Stimulated activated CD4-positive, alpha-beta T cell treated with anti-CD3 and anti-CD28 coated beads, Interleukin-2, amount 100 ng/mL, for 24 hours (primary cell): ENCODE results near the gene ASCL5.
"Not testable (repeated sequence)": the region's sequence is repeated elsewhere in the genome, so short reads cannot be mapped to it uniquely, and the experiment has no call there.

Experiments
- DNase-seq, 2 donors: peaks; one replicate each; pipeline ENCODE4 v3.0.0-alpha.2; 2020

The ASCL5 gene, protein sequence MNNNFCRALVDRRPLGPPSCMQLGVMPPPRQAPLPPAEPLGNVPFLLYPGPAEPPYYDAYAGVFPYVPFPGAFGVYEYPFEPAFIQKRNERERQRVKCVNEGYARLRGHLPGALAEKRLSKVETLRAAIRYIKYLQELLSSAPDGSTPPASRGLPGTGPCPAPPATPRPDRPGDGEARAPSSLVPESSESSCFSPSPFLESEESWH

DNA sequence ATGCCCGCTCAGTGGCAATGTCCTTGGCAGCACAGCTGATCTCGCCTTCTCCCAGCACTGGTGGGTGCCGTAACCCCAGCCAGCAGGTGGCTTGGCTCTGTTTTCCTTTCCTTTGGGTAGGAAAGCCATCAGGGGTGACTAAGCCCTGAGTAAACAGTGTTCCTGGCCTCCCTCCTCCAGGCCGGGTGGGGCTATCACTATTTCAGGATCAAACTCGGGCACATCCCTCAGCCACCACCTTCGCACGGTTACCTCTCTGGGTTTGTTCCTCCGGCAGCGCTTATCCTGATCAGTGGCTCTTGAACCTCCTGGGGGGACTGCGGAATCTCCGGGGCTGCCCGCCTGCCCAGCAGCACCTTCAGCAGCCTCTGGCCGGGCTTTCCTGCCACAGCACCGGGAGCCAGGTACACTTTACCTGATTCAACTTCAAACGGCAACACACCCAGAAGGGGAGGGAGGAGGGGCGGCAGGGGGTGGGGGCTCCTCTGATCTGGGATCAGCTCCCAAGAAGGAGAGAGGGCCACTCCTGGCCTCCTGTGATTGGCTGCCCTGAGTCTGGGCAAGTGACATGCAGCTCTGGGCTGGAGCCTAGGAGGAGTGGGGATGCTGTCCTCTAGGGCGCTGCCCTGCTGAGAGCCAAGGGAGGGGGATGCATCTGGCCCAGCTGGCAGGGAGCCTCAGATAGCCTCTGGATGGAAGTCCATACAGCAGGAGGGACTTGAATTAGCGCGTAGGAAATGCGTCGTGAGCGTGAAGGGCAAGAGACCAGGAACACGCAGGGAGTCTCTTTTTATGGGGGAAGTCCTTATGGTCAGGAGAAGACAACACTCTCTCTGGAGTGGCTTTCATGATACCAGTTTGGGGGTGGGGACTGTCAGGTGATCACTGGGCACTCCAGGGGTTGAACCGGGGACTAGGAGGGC, at the start of gene ASCL5:
Gene ASCL5 (minus strand): TSS at position 353 of the 923 bp plus-strand sequence. CDS start 11,812 bp downstream, outside the sequence.
- DNase-seq: no peak

- no peak for DNase-seq
These were observed 49.0 kb upstream of the ASCL5 start for GRCh38 chr1:201175820-201176500.

- DNase-seq: no peak
These were observed 46.8 kb upstream of the ASCL5 start for GRCh38 chr1:201173736-201174135.

GRCh38 chr1:201172999-201173610, 46.1 kb upstream of the ASCL5 start:
- DNase-seq: no peak

GRCh38 chr1:201172326-201172725, 45.3 kb upstream of the ASCL5 start:
- DNase-seq: no peak

DNA sequence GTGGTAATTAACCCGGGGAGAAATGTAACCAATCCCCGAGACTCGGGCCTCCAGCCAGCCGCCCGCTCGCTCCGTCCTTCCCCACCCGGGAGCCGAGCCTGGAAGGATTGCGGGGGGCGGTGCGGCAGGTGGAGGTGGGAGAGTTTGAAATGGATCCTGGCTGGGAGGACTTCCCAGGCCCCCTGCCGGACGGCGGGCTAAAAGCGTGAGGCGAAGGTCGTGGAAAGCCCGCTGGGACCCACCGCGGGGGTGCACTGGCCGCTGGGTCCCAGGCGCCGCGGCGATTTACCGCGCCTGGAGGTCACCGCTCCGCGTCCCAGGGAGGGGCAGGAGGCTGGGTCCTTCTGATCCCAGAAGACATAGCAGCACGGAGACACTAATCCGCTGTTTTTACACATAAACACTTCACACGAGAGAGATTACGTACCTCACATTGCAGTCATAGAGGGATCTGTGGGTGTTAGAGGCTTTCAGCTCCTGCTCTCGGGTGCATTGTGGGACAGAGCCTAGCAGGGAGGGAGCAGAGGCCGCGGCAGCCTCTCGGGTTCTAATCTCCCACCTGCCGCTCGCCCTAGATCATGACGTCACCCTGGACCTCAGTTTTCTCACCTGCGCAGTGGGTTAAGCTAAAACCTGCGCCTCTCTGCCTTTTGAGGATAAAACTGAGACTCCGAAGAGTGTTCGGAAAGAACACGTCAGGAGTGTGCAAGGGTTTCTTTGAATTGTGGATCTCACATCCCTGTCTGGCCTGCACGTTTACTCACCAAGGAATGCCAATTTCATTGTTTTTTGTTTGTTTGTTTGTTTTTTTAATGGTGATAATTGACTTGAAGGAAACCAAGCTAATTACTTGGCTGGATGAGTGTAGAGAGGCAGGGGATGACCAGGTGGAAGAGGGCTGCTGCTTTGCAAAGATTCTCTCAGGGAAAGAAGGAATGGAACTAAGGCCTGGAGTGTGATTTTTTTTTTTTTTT, 44.4 kb upstream of the ASCL5 start:
- peak; percentile 65 to 67 for DNase-seq

- DNase-seq: peak; percentile 77 to 79
These were observed 43.6 kb upstream of the ASCL5 start for GRCh38 chr1:201170533-201171062.

GRCh38 chr1:201169971-201170532, 43.1 kb upstream of the ASCL5 start:
- no peak for DNase-seq

GRCh38 chr1:201169203-201169602, 42.2 kb upstream of the ASCL5 start:
- no peak for DNase-seq

- DNase-seq: no peak
These were observed 40.3 kb upstream of the ASCL5 start for GRCh38 chr1:201167041-201167991.

- no peak for DNase-seq
These were observed 37.7 kb upstream of the ASCL5 start for GRCh38 chr1:201164645-201165044.

DNA sequence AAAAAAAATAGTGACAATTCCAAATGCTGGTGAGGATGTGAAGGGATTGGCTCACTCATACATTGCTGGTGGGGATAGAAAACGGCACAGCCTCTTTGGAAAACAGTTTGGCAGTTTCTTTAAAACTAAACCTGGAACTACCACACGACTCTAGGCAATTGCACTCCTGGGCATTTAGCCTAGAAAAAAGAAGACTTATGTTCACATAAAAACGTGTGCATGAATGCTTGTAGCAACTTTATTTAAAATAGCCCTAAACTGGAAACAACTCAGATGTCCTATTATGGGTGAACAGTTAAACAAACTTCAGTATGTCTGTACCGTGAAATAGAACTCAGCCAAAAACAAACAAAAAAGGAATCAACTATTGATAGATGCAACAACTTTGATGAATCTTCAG, 36.7 kb upstream of the ASCL5 start:
- no peak for DNase-seq

DNA sequence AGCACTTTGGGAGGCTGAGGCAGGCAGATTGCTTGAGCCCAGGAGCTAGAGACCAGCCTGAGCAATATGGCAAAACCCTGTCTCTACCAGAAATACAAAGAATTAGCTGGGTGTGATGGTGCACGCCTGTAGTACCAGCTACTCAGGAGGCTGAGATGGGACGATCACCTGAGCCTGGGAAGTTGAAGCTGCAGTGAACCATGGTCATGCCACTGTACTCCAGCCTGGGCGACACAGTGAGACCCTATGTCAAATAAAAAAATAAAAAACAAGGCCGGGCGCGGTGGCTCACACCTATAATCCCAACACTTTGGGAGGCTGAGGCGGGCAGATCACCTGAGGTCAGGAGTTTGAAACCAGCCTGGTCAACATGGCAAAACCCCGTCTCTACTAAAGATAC, 36.1 kb upstream of the ASCL5 start:
- not testable (repeated sequence) for DNase-seq

DNA sequence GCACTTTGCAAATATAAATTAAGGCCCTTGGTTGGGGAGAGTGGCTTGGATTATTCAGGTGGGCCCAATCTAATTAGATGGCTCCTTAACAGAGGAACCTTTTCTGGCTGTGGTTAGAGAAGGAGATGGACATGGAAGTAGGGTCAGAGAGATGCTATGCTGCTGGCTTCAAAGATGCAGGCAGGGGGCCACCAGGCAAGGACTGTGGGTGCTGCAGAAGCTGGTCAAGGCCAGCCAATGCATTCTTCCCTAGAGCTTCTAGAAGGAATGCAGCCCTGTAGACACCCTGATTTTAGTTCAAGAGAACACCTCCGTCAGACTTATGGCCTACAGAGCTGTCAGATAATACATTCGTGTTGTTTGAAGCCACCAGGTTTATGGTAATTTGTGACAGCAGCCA, 31.0 kb upstream of the ASCL5 start:
- DNase-seq: no peak

GRCh38 chr1:201156819-201157218, 29.8 kb upstream of the ASCL5 start:
- no peak for DNase-seq

DNA sequence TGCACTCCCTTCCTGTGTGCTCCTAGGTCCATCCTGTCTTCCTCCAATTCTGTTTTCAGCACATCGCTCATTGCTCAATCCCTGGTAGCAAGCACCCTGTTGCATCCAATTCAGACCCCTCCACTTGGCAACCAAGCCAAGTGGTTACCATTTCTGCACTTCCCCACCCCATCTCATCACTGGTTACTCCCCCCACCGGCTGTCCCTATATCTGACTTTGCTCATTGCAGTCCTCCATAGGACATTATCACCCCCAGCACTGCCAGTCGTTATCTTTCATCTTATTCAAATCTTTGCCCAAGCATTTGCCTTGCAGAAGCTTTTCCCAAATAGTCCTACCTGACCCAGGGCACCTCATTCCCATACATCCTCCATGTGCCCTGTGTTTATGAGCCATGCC, 29.4 kb upstream of the ASCL5 start:
- no peak for DNase-seq

- DNase-seq: no peak
These were observed 28.4 kb upstream of the ASCL5 start for GRCh38 chr1:201155354-201155753.

- peak; percentile 99 for DNase-seq
These were observed 27.6 kb upstream of the ASCL5 start, which contains the start of gene TMEM9 for GRCh38 chr1:201154389-201155165. TSS of gene TMEM9 (minus strand) at chr1:201154474. CDS start at chr1:201153923, 551 bp downstream.
